CD14-positive monocyte (primary cell): ENCODE measurements around the gene IGF2R. TPM values are rescaled to one million over a fixed set of nuclear protein-coding genes. Genes with fewer than 3 reads are reported as not detected.

Source experiments
- DNase-seq, 3 donors: peaks; one replicate each; pipeline ENCODE4 v3.0.0-alpha.2; 2011 to 2022
- H2AFZ ChIP-seq: 2 replicates; pipeline ENCODE4 v1.6.0; 2012; ENCODE audit warnings: mild to moderate bottlenecking, low read depth, low read length, inconsistent platforms; ENCODE audit not compliant: insufficient read depth, poor library complexity, severe bottlenecking
- H3K27ac ChIP-seq, 2 donors: 1 replicate in 1 of 2; 2 replicates in 1 of 2; pipeline ENCODE4 v1.5.1; 2012 to 2013; ENCODE audit warnings: low read length in 2 of 2, control low read depth in 1 of 2, inconsistent platforms in 1 of 2, low read depth in 1 of 2, mild to moderate bottlenecking in 1 of 2
- H3K27me3 ChIP-seq, 2 donors: one replicate each; pipeline versions ENCODE4 v1.6.0 to v1.6.1; 2011 to 2013; ENCODE audit warnings: low read length in 2 of 2; ENCODE audit not compliant: control insufficient read depth in 2 of 2, insufficient read depth in 2 of 2
- H3K36me3 ChIP-seq, 2 donors: replicated peaks in 1 of 2; 1 replicate in 1 of 2; 2 replicates in 1 of 2; pipeline versions ENCODE4 v1.5.1 to v1.6.1; 2012 to 2013; ENCODE audit warnings: low read length in 2 of 2, control low read depth in 1 of 2, inconsistent platforms in 1 of 2, mild to moderate bottlenecking in 1 of 2; ENCODE audit not compliant: insufficient read depth in 2 of 2, control insufficient read depth in 1 of 2
- H3K4me1 ChIP-seq, 2 donors: 1 replicate in 1 of 2; 2 replicates in 1 of 2; pipeline versions ENCODE4 v1.5.1 to v1.6.1; 2012 to 2013; ENCODE audit warnings: low read length in 2 of 2, control low read depth in 1 of 2, inconsistent platforms in 1 of 2, mild to moderate bottlenecking in 1 of 2, moderate library complexity in 1 of 2; ENCODE audit not compliant: insufficient read depth in 2 of 2, control insufficient read depth in 1 of 2
- H3K4me2 ChIP-seq: replicated peaks from 2 replicates; pipeline ENCODE3; 2012; ENCODE audit warnings: low read length, moderate library complexity, mild to moderate bottlenecking; ENCODE audit not compliant: poor library complexity, severe bottlenecking; ENCODE audit errors: extremely low read depth
- H3K4me3 ChIP-seq, 3 experiments: fragments of 200-600 bp in 1 of 3; sonication (generic) in 1 of 3; replicated peaks in 1 of 3; 1 replicate in 2 of 3; 2 replicates in 1 of 3; pipeline ENCODE4 v1.5.1; 2011 to 2013; ENCODE audit warnings: low read length in 3 of 3, mild to moderate bottlenecking in 3 of 3, control low read depth in 2 of 3, low read depth in 2 of 3, inconsistent platforms in 1 of 3, moderate library complexity in 1 of 3
- H3K79me2 ChIP-seq: 2 replicates; pipeline ENCODE4 v1.6.0; 2012; ENCODE audit warnings: mild to moderate bottlenecking, control low read depth, inconsistent platforms, low read length, moderate library complexity; ENCODE audit not compliant: insufficient read depth
- H3K9ac ChIP-seq: 2 replicates; pipeline ENCODE4 v1.6.0; 2017; ENCODE audit warnings: low read length, mild to moderate bottlenecking; ENCODE audit not compliant: insufficient read depth, poor library complexity, severe bottlenecking
- H3K9me3 ChIP-seq, 2 donors: replicated peaks in 1 of 2; 1 replicate in 1 of 2; 2 replicates in 1 of 2; pipeline versions ENCODE4 v1.5.1 to v1.6.1; 2012 to 2013; ENCODE audit warnings: low read length in 2 of 2, control low read depth in 1 of 2; ENCODE audit not compliant: control insufficient read depth in 1 of 2, insufficient read depth in 1 of 2
- H4K20me1 ChIP-seq: 2 replicates; pipeline ENCODE4 v1.6.0; 2012; ENCODE audit warnings: mild to moderate bottlenecking, low read length, control low read depth, moderate library complexity; ENCODE audit not compliant: insufficient read depth
- H3K27ac Mint-ChIP-seq, 7 donors: one replicate each; pipeline ENCODE4 v1.8.0; 2020; ENCODE audit warnings: mild to moderate bottlenecking in 7 of 7, mixed read lengths in 7 of 7, moderate library complexity in 6 of 7, inconsistent platforms in 2 of 7
- H3K27me3 Mint-ChIP-seq, 3 donors: one replicate each; pipeline ENCODE4 v1.8.0; 2021 to 2022; ENCODE audit warnings: low read depth in 3 of 3, mild to moderate bottlenecking in 3 of 3, mixed read lengths in 3 of 3, moderate library complexity in 3 of 3, inconsistent platforms in 1 of 3
- H3K36me3 Mint-ChIP-seq, 2 donors: one replicate each; pipeline ENCODE4 v1.8.0; 2020; ENCODE audit warnings: mixed read lengths in 2 of 2, inconsistent platforms in 1 of 2, mild to moderate bottlenecking in 1 of 2
- H3K4me1 Mint-ChIP-seq: one replicate; pipeline ENCODE4 v1.8.0; 2020; ENCODE audit warnings: mild to moderate bottlenecking, mixed read lengths
- H3K4me3 Mint-ChIP-seq, 2 donors: one replicate each; pipeline ENCODE4 v1.8.0; 2020; ENCODE audit warnings: mild to moderate bottlenecking in 2 of 2, mixed read lengths in 2 of 2, moderate library complexity in 1 of 2
- H3K9me3 Mint-ChIP-seq, 7 donors: one replicate each; pipeline ENCODE4 v1.8.0; 2020 to 2022; ENCODE audit warnings: mixed read lengths in 7 of 7, mild to moderate bottlenecking in 6 of 7, moderate library complexity in 6 of 7, inconsistent platforms in 2 of 7
- CTCF ChIP-seq: fragments of 200-600 bp; IDR thresholded peaks from one replicate; pipeline ENCODE4 v1.8.0; 2022; ENCODE audit warnings: antibody characterized with exemption, mild to moderate bottlenecking
- WGBS: methylation state at CpG from one replicate; pipeline ENCODE4 v1.1.5; 2013; ENCODE audit warnings: missing lambda C conversion rate; ENCODE audit not compliant: insufficient coverage; 5-methylcytosine and 5-hydroxymethylcytosine counted together
- intact Hi-C, 2 donors: fragments of 100-400 bp; cut with micrococcal nuclease; formaldehyde crosslinking; loops; one replicate each; pipeline versions ENCODE4 v1.15.0 to v1.15.1; 2023
- polyA plus RNA-seq, 3 donors: library from polyadenylated mRNA; depleted of rRNA in 1 of 3; unstranded in 2 of 3; stranded (reverse) in 1 of 3; fragments of 300-500 nt in 2 of 3; fragments of >200 nt in 1 of 3; fragmentation: Illumina TruSeq in 2 of 3; gene quantifications; 1 replicate in 2 of 3; 2 replicates in 1 of 3; pipeline ENCODE4 v1.2.3, GENCODE V29; 2012 to 2021

IGF2R gene
- polyA plus RNA-seq, 3 donors: 6.9 to 44.8 (median 8.2) TPM

- Histone ChIP-seq H3K79me2 (no peaks in the 10 kb centered on the region), H3K27ac (no peak overlapping the region), H3K36me3 (peaks cover 80 to 97% of the 10 kb centered on the region in 2 donors), H3K4me2 (no peak overlapping the region), H3K27me3 (no peaks in the 10 kb centered on the region), H3K4me3 (no peak overlapping the region), H3K4me1 (no peaks in the 10 kb centered on the region), H3K9me3 (no peaks in the 10 kb centered on the region), H3K9ac (no peak overlapping the region), H2AFZ (no peak overlapping the region), H4K20me1 (peaks cover 100% of the 10 kb centered on the region)
- no peak for TF ChIP-seq CTCF
- no peak for DNase-seq
- peaks cover 92% of the 10 kb centered on the region in 2 donors for H3K36me3 Mint-ChIP-seq
- no peak overlapping the region for H3K27ac Mint-ChIP-seq
- intact Hi-C loops: no loop called here
- 100% methylated on average over 6 of the region's 17 CpGs for WGBS
- H3K9me3 Mint-ChIP-seq: peaks cover 0 to 4% (median 0%) of the 10 kb centered on the region in 7 donors
- peaks cover 0 to 7% (median 2%) of the 10 kb centered on the region in 3 donors for H3K27me3 Mint-ChIP-seq
- no peaks in the 10 kb centered on the region for H3K4me1 Mint-ChIP-seq
- no peak overlapping the region for H3K4me3 Mint-ChIP-seq
Measured at GRCh38 chr6:160034036-160034930, 65.4 kb downstream of the IGF2R start.

- Histone ChIP-seq H3K36me3 (peaks cover 77 to 97% of the 10 kb centered on the region in 2 donors), H3K9me3 (no peaks in the 10 kb centered on the region), H3K4me1 (no peaks in the 10 kb centered on the region), H3K79me2 (no peaks in the 10 kb centered on the region), H4K20me1 (peaks cover 100% of the 10 kb centered on the region), H2AFZ (no peak overlapping the region), H3K4me3 (no peak overlapping the region), H3K4me2 (no peak overlapping the region), H3K27me3 (no peaks in the 10 kb centered on the region), H3K27ac (no peak overlapping the region), H3K9ac (no peak overlapping the region)
- no peak for TF ChIP-seq CTCF
- Mint-ChIP-seq H3K36me3 (peaks cover 91 to 92% of the 10 kb centered on the region in 2 donors), H3K4me1 (no peaks in the 10 kb centered on the region), H3K27me3 (peaks cover 0 to 7% (median 0%) of the 10 kb centered on the region in 3 donors), H3K4me3 (no peak overlapping the region), H3K9me3 (peaks cover 0 to 4% (median 0%) of the 10 kb centered on the region in 7 donors), H3K27ac (no peak overlapping the region)
- DNase-seq: no peak
- 98% methylated on average over 7 of the region's 7 CpGs for WGBS
- intact Hi-C loops: no loop called here
Measured at GRCh38 chr6:160035241-160035640, 66.4 kb downstream of the IGF2R start.
